IPS DF 4.7 (cell line): ENCODE measurements around the gene TBRG1.
"Not testable (repeated sequence)": the region's sequence is repeated elsewhere in the genome, so short reads cannot be mapped to it uniquely, and the experiment has no call there.

Experiments used
- DNase-seq: peaks from one replicate; pipeline ENCODE4 v3.0.0-alpha.2; 2013; ENCODE audit warnings: low spot score; ENCODE audit errors: extremely low read depth

The TBRG1 gene, protein sequence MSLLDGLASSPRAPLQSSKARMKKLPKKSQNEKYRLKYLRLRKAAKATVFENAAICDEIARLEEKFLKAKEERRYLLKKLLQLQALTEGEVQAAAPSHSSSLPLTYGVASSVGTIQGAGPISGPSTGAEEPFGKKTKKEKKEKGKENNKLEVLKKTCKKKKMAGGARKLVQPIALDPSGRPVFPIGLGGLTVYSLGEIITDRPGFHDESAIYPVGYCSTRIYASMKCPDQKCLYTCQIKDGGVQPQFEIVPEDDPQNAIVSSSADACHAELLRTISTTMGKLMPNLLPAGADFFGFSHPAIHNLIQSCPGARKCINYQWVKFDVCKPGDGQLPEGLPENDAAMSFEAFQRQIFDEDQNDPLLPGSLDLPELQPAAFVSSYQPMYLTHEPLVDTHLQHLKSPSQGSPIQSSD

DNA sequence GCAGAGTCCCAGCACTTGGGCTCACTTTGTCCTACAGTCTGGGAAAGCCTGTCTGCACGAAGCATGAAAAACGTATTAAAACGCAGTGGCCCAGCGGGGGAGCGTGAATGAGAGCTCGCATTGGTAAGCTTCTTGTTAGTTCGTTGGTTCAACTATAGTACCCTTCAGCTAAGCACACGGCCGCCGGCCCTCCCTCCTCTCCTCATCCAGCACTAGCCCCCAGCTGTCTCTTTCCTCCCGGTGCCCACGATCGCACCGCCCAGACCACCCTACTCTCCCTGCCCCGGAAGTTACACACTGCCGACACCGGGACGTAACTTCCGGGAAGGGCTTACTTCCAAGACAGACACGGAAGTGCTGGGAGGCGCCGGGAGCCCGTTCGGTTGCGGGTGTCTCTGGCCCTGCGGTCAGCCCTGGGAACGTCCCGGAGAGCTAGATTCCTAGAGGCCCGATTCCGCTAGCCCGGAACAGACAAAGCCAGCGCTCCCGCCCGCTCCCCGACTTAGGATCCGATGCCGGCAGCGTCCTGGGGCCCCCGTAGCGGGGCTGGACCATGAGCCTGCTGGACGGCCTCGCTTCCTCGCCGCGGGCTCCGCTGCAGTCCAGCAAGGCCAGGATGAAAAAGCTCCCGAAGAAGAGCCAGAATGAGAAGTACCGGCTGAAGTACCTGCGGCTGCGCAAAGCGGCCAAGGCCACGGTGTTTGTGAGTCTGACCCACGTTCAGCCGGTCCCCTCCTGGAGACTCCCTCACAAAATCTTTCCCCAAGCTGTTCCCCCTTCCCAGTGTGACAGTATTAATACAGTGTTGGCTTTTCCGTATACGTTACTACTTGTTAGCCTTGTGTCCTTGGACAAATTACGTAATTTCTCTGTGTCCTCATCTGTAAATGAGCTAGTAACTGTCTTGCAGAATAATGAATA, at the start of gene TBRG1:
TSS of gene TBRG1 (plus strand) at position 334 of the 921 bp plus-strand sequence. CDS start at position 554, 220 bp downstream.
- DNase-seq: peak; percentile 78

DNA sequence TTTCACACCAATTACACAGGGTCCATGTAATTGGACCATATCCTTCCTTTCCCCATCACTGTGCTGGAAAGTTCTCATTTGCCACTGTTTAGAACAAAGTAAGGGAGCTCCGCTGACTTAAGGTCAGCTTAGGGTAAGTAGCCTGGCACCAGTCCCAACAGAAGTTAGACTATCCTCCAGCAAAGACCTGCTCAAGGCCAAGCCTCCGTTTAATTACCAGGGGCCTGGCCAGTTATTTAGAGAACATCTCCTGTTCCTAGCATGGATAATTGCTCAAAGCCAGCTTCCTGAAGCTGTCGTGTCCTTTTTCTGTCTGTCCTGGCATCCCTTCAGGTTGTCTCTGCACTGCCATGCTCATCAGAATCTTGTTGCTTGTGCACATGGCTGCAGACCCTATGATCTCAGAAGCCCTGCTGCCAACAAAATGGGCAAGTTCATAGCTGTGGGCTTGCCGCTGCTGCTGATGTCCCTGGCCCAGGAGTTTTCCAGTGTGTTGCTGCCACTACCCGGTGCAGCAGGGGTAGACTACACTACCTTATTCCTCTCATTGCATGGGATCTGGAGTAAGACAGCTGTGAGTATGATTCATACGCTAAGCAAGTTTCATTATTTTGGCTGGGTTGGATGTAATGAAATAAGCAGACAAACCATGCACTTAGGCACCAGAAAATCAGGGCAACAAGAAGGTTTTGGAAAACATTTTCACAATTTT, 44.8 kb upstream of the TBRG1 start:
- DNase-seq: no peak

DNA sequence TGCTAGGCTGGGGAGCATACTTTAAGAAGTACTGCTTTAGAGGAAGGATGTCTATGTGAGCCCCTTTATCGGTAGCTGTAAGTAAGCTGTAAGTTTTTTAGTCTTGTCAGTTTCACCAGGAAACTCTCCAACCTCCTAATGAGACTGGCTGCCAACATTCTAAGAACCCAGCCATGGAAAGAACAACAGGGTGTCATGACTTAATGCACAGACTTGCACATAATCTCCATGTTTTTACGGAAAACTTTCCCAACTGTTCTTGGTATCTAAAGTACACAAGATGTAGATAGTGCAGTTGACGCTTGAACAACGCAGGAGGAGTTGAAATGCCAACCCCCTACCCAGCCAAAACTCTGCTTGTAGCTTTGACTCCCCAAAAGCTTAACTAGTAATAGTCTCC, 43.9 kb upstream of the TBRG1 start:
- DNase-seq: no peak

DNA sequence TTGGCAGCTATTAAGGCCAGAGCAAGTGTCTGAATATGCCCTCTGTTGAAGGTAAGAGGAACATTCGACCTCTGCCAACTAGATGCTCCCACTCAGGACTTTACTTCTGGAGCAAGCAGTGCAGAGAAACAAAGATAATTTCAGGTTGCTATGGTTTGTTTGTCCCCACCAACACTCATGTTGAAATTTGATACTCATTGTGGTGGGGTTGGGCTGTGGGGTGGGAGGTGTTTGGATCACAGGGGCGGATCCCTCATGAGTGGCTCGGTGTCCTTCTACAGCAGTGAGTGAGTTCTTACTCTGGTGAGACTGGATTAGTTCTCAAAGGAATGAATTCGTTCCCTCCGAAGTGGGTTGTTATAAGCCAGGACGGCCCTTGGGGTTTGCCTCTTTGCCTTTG, 40.8 kb upstream of the TBRG1 start:
- no peak for DNase-seq

DNA sequence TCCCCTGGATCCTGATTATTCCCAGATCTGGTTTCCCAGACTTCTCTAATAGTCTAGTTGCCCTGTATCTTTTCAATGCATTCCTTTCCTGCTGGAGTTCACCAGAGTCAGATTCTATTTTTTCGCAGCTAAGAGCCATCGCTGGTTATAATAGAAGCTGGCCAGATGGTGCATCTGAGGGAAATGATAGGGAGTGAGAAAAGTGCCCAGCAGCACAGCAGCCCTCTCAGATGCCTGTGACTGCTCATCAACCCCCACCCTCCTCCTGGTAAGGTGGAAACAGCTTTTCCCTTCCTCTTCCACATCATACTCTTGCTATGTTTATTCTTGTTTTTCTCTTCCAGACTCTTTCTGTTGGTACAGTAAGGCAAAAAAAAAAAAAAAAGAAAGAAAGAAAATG, 40.1 kb upstream of the TBRG1 start:
- DNase-seq: no peak

DNA sequence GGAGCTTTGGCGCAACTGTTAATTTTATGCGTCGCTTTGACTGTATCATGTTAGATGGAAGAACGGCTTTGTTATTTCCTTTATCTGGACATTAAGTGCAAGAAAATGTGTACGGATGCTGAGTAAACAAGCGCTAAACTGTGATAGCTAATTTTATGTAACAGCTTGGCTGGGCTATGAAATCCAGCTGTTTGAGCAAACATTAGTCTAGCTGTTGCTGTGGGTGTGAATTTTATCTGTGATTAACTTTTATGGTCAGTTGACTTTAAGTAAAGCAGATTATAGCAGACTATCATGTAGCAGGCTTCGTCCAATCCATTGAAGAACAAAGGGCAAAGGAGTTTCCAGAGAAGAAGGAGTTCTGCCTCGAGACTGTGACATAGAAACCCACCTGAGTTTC, 38.9 kb upstream of the TBRG1 start:
- DNase-seq: no peak

DNA sequence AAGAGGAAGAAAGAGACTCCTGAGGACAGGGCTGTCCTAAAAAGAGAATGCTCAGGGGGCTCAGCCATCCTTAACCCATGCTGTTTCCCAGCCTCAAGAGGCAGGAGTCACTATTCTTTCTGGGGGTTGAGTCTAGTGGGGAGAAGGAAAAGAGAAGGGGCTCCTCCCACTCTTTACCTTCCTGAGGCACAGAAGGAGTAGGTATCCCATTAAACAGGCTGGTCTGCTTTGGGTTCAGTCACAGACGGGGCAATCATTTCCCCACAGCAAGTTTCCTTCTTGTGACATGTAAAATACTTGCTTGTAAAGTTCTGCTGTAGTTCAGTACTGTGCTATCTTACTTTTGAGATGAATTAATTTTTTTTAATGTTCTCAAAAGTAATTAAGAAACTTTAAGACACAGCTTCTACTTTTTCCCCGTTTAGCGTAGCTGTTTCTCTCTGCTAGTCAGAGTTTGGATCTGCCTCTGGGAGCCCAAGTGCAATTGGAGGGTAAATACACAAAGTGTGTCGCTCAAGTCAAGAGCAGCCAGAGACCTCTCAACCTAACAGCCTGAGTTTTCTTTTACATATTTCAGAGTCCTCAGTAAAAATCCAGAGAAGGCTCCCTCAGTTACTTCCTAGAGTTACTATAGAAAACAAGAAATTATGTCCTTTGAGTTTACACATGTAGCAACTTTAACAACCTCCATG, 37.8 kb upstream of the TBRG1 start:
- no peak for DNase-seq

DNA sequence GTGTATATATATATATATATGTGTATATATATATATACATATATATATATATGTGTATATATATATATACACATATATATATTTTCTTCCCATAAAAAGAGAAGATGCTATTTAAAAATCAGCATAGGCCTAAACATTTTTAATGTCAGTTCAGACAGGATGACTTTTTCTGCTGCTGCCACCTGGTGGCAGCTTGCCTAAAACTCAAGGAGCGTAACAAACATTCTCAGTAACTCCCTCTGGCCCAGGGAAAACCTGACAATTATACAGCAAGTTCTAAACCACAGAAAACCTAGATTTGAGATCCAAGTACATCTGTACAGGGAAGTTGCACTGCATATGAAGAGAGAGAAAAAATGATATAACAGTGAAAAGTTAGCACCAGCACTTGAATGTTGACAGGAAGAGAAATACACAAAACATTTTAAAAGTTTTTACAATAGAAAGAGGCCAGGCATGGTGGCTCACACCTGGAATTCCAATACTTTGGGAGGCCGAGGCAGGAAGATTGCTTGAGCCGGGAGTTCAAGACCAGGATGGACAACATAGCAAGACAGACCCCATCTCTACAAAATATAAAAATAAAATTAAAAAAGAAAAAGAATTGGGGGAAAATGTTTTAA, 36.3 kb upstream of the TBRG1 start:
- DNase-seq: no peak

DNA sequence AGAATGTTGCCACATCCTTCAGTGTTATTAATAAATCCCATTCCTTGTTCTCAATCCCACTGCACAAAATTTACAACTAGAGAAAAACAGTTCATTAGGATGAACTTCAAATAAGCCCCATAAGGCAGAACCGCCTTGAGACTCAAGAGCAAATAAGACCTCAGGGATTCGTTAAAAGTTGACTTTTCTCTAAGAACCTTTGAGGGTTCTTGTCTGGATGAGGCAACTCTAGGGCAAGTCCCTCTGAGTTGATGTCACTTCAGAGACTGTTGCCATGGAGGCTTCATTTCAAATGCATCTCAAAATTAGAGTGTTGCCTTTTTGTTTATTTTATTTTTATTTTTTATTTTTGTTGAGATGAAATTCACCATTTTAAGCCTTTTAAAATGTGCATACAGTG, 31.2 kb upstream of the TBRG1 start:
- no peak for DNase-seq

DNA sequence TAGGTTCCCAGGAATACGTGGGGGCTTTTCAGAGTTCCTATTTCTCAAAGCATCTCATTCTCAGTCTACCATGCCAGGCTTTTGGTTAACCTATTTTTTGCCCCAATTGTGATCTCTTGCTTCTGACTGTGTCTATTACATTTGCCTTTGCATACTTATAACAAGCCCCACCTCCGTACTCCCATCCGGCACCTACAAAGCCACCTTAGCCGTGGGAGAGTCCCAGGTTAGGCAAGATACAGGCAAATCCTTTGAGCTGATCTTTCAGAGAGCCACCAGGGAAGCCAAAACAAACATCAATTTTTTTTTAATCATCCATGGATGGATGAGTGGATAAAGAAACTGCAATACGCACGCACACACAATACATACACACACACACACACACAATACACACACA, 30.0 kb upstream of the TBRG1 start:
- no peak for DNase-seq

DNA sequence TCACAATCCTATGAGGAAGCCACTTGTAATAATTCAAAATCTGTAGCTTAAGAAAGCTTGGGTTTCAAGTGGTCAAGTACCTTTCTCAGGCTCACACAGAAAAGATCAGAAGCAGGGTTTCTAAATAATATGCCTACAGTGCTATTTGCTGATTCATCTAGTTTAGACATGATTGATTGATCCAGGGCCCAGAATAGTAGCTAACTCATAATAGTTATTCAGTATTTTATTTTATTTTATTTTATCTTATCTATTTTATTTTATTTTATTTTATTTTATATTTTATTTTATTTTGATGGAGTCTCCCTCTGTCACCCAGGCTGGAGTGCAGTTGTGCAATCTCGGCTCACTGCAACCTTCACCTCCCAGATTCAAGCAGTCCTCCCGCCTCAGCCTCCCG, 27.4 kb upstream of the TBRG1 start:
- DNase-seq: no peak

DNA sequence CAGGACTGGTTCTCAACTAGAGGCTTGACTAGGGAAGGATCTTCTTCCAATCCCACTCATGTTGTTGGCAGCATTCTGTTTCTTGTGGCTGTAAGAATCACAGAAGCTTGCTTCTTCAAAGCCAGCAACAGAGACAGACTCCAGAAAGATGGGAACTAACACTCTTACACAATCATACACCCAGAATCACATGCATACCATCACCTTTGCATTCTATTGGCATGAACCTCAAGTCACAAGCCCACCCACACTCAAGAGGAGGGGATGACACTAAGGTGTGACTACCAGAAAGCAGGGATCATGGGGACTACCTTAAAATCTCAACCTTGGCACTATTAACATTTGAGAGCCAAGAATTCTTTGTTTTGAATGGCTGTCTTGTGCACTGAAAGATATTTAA, 25.0 kb upstream of the TBRG1 start:
- DNase-seq: no peak

DNA sequence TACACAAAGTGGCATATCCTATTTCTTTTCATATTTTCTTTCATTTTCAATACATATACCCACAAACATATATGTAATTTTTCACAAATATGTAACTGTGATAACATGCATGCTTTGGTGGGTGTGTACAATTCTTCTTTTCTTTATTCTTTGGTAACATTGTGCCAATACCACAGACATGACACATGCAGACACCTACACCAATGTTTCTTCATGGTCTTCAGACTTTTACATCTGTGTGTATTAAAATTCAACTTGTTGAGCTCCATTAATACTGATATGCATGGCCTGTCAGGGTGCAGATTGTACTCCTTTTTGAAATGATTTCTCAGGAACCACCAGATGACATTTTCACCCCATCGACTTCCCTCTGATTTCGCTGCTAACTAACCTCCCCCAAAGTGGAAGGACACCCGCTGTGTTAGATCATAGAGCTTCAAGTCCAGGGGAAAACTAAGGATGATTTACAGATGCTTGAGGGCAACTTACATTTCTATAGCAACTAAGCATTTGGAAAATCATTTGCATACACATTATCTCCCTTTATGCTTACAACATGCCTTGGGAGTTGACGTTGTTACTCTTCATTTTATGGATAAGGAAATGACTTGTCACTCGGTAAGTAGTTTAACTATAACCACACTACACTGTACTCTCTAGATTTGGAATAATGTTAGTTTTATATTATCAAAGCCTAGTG, 21.9 kb upstream of the TBRG1 start:
- DNase-seq: no peak

DNA sequence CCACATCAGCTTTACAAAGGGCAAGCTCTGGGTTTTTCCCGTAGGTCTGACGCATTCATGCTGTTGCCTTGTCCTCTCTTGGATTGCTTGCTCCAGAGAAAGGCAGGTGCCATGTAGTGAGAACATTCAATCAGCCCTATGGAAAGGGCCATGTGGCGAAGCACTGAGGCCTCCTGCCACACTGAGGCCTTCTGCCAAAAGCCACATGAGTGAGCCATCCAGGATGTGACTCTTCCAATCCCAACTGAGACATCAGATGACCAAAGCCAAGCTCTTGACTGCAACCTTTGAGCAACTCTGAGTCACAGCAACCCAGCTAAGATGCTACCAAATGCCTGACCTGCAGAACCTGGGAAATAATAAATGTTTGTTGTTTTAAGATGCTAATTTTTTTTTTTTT, 20.5 kb upstream of the TBRG1 start:
- DNase-seq: no peak

DNA sequence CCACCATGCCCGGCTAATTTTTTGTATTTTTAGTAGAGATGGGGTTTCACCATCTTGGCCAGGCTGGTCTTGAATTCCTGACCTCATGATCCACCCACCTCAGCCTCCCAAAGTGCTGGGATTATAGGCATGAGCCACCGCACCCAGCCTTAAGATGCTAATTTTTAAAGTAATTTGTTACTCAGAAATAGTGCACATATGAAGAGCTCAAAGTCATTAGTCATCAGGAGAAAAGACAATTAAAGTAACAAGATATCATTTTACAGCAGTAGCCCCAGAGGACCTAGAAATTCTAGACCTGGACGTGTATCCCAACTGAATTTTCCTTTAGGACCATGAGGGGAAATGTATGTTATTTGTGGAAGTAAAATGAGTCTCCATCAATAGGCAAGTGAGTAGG, 19.9 kb upstream of the TBRG1 start:
- not testable (repeated sequence) for DNase-seq

DNA sequence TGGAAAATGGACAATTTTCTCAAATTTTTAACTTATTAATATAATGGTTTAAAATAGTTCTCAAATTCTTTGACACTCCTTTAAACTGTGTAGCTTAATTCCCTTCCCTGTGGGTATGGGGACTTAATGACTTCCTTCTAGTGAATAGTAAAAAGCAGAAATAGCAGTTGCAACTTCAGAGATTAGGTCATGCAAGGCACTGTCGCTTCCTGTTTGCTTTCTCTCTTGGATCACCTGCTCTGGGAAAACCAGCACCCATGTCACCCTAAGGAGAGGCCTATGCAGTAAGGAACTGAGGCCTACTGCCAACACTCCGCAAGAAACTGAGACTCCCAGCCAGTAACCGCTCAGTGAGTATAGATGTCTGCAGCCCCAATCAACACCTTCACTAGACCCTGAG, 16.9 kb upstream of the TBRG1 start:
- no peak for DNase-seq

DNA sequence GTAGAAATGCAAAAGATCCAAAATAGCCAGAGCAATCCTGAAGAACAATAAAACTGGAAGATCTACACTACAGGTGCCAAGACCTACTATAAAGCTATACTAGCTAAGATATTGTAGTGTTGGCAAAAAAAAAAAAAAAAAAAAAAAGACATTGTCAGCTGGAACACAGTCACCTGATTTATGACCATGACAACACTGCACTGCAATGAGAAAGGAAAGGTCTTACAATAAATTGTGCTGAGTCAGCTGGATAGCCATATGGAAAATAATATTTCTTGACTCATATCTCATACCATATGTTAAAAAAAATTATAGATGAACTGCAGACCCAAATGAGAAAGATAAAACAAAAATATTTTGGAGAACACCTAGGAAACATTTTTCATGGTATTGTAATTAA, 14.5 kb upstream of the TBRG1 start:
- DNase-seq: no peak

DNA sequence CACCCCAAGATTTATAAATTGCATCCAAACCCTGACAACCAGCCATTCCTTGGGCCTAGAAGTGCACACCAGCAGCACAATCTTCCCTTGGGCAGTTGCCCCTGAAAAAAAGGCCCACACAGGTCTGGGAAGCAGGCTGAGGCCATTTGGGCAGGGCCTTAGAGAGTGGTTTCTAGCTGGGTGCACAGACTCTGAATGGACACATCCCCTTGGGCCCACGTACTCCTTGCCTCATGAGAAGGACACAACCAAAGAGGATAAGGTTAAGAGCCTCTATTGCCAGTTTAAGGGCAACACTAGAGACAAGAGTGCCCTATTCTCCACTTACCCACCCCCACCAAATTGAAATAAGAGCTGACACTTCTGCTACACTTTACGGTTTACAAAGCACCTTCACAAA, 12.4 kb upstream of the TBRG1 start:
- no peak for DNase-seq

DNA sequence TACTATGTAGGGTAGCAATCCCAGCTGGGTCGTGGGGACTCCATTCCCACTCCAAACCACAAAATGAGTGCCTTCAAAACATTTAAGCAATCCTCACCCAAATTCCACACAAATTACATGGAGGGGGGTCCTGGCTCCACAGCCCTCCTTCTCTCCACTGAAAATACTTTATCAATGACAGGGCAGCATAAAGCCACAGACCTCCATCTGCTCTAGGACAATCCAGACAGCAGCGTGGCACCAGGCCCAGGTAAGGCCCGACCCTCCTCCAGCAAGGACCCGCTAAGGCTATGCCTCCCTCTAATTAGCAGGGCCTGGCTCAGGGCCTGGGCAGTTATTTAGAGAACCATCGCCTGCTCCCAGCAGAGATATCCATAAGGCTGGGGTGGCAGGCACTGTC, 11.6 kb upstream of the TBRG1 start, which contains the start of gene PANX3:
TSS of gene PANX3 (plus strand) at position 365 of the 400 bp plus-strand sequence. CDS start 129 bp downstream, outside the sequence.
- no peak for DNase-seq

DNA sequence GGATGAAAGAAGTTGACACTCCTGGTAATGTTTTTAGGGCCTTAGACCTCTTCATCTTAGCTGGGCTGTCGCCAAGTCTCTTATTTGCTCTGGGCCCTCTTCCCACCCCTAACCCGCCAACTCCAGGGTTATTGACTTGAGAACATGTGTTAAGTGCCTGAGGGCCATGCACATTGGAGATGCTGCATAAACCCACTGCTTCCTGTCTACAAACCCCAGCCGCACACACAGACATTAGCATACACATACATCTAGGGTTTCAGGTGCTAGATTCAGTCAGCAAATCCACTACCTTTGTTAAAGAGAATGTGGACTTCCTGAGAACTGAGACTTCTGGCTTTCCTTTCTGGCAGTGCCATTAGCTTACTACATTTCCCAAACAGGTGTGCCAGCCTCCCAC, 10.6 kb upstream of the TBRG1 start:
- no peak for DNase-seq
